Measurements from ENCODE around the gene C5orf46.

Gene C5orf46

GRCh38 chr5:147856801-147857200 lies 49.5 kb downstream of the C5orf46 start:
- DNase-seq = no peak

GRCh38 chr5:147855774-147856069 lies 50.6 kb downstream of the C5orf46 start:
- DNase-seq = no peak

GRCh38 chr5:147854894-147855773 lies 51.2 kb downstream of the C5orf46 start:
- no peak for DNase-seq

GRCh38 chr5:147854331-147854730 lies 52.0 kb downstream of the C5orf46 start:
- DNase-seq = no peak

GRCh38 chr5:147853372-147853987 lies 52.9 kb downstream of the C5orf46 start:
- no peak for DNase-seq

- no peak for DNase-seq
Observed at GRCh38 chr5:147852365-147852764, 54.0 kb downstream of the C5orf46 start.

- DNase-seq = no peak
Observed at GRCh38 chr5:147851578-147851977, 54.8 kb downstream of the C5orf46 start.

- no peak for DNase-seq
Observed at GRCh38 chr5:147849226-147849625, 57.1 kb downstream of the C5orf46 start.

- DNase-seq = no peak
Observed at GRCh38 chr5:147845618-147846017, 60.7 kb downstream of the C5orf46 start.

GRCh38 chr5:147844846-147845245 lies 61.5 kb downstream of the C5orf46 start:
- DNase-seq = no peak

GRCh38 chr5:147842869-147843268 lies 63.5 kb downstream of the C5orf46 start:
- no peak for DNase-seq

Data from NCI-H2081 (cell line).